GM19468 (cell line): ENCODE data around the gene RUBCN.
"Not testable (repeated sequence)": the region's sequence is repeated elsewhere in the genome, so short reads cannot be mapped to it uniquely, and the experiment has no call there.

ENCODE experiments used
- ATAC-seq: cut with Tn5 transposase; IDR thresholded peaks from one replicate; pipeline ENCODE4 v1.9.1; 2021; ENCODE audit warnings: mild to moderate bottlenecking, moderate library complexity, moderate number of reproducible peaks; ENCODE audit not compliant: unreplicated experiment; ENCODE audit errors: extremely low read depth

The RUBCN gene

GRCh38 chr3:197690754-197691153 is 46.0 kb downstream of the RUBCN start:
- ATAC-seq, result no peak

DNA sequence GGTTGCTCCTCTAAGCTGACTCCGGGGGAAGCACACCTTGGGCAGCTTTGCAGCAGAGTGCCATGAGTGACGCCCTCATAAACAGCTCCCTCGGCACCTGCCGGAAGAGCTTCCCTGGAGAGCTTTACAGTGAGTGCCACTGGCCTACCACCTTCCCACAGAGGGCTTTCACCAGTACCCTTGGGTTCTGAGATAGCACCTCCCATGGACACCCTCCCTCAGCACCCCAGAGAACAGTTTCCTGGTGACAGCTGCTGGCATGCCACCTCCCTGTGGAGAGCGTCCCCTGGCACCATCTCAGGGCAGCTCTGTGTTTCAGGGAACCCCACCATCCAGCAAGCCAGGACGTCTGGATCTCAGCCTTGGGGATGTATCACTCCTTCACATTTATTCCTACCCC is 49.1 kb downstream of the RUBCN start:
- no peak for ATAC-seq

- no peak for ATAC-seq
Observed at GRCh38 chr3:197686899-197687298, 49.8 kb downstream of the RUBCN start.

DNA sequence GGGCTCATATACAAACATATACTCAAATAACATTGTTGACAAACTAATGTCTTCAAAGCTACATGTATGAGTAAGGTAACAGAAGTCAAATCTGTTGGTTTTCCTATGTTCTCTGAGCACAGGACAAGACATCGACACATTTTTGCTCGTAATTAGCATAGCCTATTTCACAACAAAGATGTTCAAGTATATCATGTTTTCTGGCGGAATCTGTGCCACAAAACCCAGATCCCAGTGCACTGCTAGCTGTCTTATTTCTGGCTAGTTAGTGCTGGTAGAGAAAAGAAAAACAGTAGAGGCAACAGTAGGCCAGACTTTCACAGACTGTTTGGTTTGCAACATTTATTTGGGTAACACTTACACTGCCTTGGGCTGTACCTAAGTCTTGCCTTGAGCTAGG is 51.2 kb downstream of the RUBCN start:
- ATAC-seq, result no peak

DNA sequence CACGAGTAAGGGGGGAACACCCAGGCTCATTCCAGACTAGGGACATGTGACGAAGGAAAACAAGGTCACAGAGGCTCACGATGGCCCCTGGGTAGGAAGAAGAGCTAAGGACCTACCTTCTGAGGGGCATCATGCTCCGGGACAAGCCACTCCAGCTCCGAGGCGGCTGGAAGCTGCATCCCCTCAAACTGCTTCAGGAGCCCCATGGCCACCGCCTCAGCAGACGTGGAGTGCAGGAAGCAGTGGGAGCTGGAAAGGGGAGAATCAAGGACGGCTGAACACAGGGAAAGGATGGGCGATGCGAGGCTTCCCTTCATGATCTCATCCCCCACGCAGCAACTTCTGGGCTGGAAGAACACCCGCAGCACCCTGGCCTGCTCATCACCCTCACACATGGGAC is 53.5 kb downstream of the RUBCN start:
- no peak for ATAC-seq

DNA sequence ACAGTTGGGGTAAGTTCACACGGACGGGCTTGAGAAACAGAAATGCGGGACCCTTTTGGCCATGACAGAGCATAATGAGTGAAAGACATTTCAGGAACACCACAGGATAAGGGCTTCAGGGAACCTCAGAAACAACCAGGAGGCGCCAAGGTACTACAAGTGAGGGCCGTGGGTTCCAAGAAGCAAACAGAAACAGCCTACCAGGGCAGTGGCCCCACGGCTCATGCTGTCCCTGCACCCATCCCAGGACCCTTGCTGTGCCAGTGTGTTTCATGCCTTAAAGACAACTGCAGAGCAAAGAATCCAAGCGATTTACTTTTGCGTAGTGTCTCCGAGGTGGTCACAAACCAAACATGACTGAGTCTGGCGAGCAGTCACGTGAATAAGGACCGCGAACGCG is 54.0 kb downstream of the RUBCN start:
- no peak for ATAC-seq

DNA sequence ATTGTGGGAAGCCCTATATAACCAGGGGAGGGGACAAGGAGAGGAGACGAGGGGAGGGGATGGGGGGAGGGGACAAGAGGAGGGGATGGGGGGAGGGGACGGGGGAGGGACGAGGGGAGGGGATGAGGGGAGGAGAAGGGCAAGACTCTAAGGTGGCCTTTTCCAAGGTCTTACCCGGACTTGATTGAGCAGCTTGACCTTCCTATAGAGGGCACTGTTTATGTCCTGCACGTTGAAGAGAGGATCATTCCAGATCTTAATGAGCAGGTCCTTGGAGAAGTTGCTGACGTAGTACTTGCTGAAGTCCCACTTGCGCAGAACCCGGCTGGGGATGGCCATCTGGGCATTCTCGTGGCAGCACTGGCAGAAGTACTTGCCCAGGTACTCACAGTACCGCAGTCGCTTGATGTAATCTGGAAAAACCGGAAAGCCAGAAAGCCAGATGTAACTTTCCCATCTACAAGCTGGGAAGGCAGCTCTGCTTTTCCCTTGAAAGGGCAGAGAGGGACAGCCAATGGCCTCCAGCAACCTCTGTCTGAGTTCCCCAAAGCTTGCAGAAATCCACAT is 55.7 kb downstream of the RUBCN start:
- no peak for ATAC-seq

DNA sequence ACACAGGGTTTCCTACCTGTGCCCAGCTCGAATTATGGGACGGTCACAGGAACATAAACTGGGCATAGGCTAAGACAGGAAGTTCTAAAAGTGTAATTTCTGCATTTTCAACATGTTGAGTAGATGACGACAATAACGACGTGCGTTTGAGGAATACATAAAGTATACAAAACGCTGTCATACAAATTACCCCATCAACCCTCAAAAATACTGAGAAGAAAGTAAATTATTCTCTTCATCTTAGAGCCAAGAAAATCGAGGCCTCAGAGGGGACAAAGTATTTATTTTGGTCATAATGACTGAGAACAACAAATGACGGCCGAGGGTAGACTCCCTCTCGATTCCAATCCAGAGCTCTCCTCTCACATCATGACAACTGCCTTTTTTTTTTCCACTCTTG is 60.8 kb downstream of the RUBCN start:
- ATAC-seq, result no peak

GRCh38 chr3:197675563-197675860 is 61.2 kb downstream of the RUBCN start:
- no peak for ATAC-seq

- no peak for ATAC-seq
Observed at GRCh38 chr3:197674741-197675562, 61.8 kb downstream of the RUBCN start.

DNA sequence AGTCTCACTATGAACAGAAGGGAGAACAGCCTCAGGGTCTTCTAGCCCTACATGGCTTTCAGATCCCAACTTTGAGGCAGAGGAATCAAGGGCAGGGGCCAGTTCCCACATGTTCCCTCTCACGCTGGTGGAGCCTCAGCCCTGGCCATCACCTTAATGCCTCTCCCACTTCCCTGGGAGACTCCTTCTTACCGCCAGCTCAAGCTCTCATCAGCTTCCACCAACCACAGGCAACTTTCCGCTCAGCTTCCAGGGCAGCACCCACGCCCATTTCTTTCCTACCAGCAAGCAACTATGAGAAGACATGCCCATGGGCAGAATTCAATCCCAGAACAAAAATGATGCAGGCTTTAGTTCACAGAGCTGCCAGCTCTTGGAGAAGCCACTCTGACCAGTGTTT is 63.5 kb downstream of the RUBCN start:
- no peak for ATAC-seq

DNA sequence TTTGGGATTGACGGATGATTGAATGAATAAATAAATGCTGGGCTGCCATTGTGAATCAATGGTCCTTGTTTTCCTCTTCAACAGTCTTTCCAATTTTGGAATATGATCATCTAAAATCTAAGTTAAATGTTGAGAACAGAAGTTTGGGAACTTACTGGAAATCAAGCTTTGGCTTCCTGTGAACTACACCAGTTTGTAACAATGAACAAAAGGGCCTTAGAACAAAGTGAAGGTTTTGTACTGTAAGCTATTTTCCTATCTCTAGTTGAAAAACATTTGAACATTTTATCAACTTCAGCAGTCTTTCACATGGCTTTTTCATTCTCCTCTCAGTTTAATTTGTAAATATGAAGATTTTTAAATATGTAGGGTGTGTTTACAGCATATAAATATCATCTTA is 66.3 kb downstream of the RUBCN start:
- ATAC-seq, result no peak

GRCh38 chr3:197667968-197668367 is 68.7 kb downstream of the RUBCN start:
- no peak for ATAC-seq

DNA sequence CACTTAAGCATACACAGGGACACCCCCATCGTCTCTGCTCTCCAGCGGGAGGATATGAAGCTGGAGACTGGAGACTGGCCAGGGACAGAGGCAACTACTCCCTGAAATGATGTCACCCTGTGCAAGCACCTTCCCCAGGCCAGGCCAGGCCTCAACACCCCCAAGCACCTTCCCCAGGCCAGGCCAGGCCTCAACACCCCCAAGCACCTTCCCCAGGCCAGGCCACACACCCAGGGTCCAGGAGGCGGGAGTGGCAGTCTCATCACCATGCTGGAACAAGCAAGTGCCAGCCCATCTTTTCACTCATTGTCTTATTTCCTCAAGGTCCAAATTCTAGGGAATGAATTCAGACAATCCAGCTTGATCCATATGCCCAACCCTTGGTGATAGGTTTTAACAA is 69.4 kb downstream of the RUBCN start:
- not testable (repeated sequence) for ATAC-seq

GRCh38 chr3:197666221-197666842 is 70.4 kb downstream of the RUBCN start:
- ATAC-seq, result not testable (repeated sequence)

- not testable (repeated sequence) for ATAC-seq
Observed at GRCh38 chr3:197665549-197665948, 71.2 kb downstream of the RUBCN start.

GRCh38 chr3:197665142-197665491 is 71.6 kb downstream of the RUBCN start:
- ATAC-seq, result peak; percentile 83

DNA sequence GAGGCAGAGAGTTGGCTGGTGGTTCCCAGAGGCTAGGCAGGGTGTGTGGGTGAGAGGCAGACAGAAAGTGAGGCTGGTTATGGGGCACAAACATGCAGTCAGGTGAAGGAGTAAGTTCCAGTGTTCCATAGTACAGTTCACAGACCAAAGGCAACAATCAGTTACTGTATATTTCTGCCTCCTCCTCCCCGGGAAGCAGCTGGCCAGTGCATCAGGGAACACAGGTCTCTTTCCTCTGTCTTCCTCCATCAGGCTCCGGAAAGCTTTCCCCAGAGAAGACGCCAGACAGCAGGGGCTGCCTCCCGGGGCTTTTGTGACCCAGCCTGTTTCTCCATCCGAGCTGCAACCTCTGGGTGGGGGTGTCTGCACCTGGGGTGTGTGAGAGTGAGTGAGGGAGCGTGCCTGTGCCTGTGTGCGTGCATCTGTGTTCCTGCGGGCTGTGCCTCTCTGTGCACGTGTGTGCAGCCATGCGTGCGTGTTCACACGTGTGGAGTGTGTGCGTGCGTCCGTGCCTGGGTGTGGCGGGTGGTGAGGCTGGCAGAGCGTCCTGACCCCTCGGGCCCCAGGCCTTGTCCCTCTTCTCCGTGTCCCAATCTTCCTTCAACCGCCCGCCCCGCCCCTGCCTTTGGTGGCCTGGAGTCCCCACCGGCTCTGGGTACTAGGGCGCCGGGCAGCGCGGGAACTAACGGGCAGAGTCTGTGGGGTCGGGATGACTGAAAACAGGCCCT is 72.1 kb downstream of the RUBCN start:
- ATAC-seq, result peak; percentile 7

GRCh38 chr3:197663367-197664140 is 73.2 kb downstream of the RUBCN start:
- not testable (repeated sequence) for ATAC-seq

DNA sequence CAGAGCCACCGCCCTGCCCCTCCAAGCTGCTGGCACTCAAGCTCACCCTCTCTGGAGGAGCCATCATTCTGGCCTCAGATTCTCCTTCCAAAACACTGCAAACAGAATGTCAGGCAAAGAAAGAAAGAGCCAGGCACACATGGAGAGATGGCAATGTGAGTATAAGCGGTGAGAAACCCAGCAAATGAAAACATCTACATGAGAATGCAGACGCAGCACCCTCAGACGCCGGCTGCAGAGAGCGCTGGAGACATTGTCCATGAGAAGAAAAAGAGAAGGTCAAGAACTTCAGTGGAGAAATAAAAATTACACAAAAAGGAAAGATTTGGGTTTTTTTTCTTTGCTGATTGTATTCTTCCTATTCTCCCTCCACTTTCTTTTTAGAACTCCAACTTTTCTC is 74.4 kb downstream of the RUBCN start:
- ATAC-seq, result not testable (repeated sequence)
